ENCODE measurements around the gene MARCHF3. TPM values are rescaled to one million over a fixed set of nuclear protein-coding genes. Genes with fewer than 3 reads are reported as not detected.

MARCHF3 gene
- polyA plus RNA-seq, 2 of the 4 experiments (the other 2 are of a cell fraction): 0.39 to 0.68 TPM

DNA sequence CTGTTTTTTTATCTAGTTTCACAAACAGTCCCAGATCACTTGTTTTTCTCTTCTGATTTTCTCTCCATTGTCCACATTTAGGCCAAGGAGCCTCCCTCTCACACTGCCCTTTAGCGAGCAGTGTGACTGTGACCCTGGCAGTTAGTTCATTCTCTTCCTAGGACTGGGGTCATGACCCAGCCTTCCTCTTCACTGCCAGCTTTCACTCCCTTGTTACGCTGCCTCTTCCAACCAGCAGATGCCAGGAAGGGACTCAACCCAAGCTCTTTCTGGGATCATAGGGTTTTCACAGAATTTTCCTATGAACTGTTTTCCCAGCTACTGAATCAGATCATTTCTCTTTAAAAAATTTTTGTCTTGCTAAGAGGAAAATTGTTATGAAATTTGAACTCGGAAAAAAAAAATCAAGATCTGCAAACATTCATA, 182.5 kb downstream of the MARCHF3 start:
- POLR2A ChIA-PET: no interaction called here
- DNase-seq (ENCODE audit: low read depth in 1 of 2, low spot score in 1 of 2) (no peak), ATAC-seq (peak in 1 of 2 experiments; percentile 19; a peak in 1 of 6 replicates), FAIRE-seq (no peak)
- no peaks in the 10 kb centered on the region for H3K9me3 ChIP-seq
- 84% methylated on average over 3 of the region's 3 CpGs for WGBS (ENCODE audit: missing lambda C conversion rate)
- CTCF ChIA-PET: interaction anchor here (1.5 kb wide), 1 partner anchor 10 kb away, joined by 3 read pairs; no protein-coding TSS in a partner anchor
- H3K4me1 ChIP-seq: peaks cover 5% of the 10 kb centered on the region; the same call in 1 of the 3 replicates
- H3K27ac ChIP-seq: no peak overlapping the region
- no peak overlapping the region for H3K4me2 ChIP-seq
- H3K4me3 ChIP-seq: no peak overlapping the region
- TF ChIP-seq MAZ (IDR thresholded peaks at IDR 0.05; ENCODE audit: borderline replicate concordance, low read depth, low read length) (no peak), CBX8 (IDR thresholded peaks at IDR 0.05) (no peak), BHLHE40 (IDR thresholded peaks at IDR 0.05; ENCODE audit: low read depth, low read length) (no peak), SMC3 (IDR thresholded peaks at IDR 0.05) (no peak), PHF8 (IDR thresholded peaks at IDR 0.05; ENCODE audit: borderline replicate concordance, low read depth) (no peak), ZSCAN20 (CRISPR knock-in tag; IDR thresholded peaks at IDR 0.05) (no peak), ZC3H11A (IDR thresholded peaks at IDR 0.05) (no peak), JUN (IDR thresholded peaks at IDR 0.05) (no peak), MAFK (IDR thresholded peaks at IDR 0.05; ENCODE audit: partially characterized antibody) (no peak), NPAS2 (CRISPR knock-in tag; IDR thresholded peaks at IDR 0.05; ENCODE audit: borderline replicate concordance) (no peak), SREBF2 (IDR thresholded peaks at IDR 0.05) (no peak), EP300 (IDR thresholded peaks at IDR 0.05) (no peak), CHD4 (IDR thresholded peaks at IDR 0.05; ENCODE audit: borderline replicate concordance) (no peak), HOXB5 (CRISPR knock-in tag; IDR thresholded peaks at IDR 0.05) (no peak), ZNF302 (CRISPR knock-in tag; IDR thresholded peaks at IDR 0.05) (no peak), FOXS1 (CRISPR knock-in tag; IDR thresholded peaks at IDR 0.05) (no peak)
- TF ChIP-seq, protein P1, sequence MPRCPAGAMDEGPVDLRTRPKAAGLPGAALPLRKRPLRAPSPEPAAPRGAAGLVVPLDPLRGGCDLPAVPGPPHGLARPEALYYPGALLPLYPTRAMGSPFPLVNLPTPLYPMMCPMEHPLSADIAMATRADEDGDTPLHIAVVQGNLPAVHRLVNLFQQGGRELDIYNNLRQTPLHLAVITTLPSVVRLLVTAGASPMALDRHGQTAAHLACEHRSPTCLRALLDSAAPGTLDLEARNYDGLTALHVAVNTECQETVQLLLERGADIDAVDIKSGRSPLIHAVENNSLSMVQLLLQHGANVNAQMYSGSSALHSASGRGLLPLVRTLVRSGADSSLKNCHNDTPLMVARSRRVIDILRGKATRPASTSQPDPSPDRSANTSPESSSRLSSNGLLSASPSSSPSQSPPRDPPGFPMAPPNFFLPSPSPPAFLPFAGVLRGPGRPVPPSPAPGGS (IDR thresholded peaks at IDR 0.05): no peak
- TF ChIP-seq, protein P2, sequence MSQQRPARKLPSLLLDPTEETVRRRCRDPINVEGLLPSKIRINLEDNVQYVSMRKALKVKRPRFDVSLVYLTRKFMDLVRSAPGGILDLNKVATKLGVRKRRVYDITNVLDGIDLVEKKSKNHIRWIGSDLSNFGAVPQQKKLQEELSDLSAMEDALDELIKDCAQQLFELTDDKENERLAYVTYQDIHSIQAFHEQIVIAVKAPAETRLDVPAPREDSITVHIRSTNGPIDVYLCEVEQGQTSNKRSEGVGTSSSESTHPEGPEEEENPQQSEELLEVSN (IDR thresholded peaks at IDR 0.05; ENCODE audit: borderline replicate concordance, low read depth): no peak
- TF ChIP-seq, protein P3, sequence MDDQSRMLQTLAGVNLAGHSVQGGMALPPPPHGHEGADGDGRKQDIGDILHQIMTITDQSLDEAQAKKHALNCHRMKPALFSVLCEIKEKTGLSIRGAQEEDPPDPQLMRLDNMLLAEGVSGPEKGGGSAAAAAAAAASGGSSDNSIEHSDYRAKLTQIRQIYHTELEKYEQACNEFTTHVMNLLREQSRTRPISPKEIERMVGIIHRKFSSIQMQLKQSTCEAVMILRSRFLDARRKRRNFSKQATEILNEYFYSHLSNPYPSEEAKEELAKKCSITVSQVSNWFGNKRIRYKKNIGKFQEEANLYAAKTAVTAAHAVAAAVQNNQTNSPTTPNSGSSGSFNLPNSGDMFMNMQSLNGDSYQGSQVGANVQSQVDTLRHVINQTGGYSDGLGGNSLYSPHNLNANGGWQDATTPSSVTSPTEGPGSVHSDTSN (IDR thresholded peaks at IDR 0.05): no peak

DNA sequence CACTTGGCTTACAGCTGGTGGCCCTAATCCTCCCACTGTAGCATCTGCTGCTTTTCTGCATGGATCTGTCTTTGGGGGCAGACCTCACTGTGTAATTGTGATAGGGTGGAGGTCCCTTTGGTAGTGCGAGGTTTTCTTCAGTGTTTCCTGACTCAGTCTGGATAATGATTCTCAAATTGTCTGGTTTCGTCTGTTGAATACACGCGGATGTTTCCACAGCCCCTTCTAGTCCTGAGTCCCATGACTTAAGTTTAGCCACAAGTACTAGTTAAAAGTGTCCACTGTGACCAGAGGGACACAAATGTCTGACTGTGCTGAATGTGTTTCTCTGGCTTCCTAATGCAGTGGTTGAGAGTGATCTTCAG, 182.9 kb downstream of the MARCHF3 start:
- DNase-seq (ENCODE audit: low read depth in 1 of 2, low spot score in 1 of 2) (no peak), ATAC-seq (peak in 1 of 2 experiments; percentile 33; a peak in 1 of 6 replicates), FAIRE-seq (no peak)
- CTCF ChIA-PET: no interaction called here
- Histone ChIP-seq H3K27ac (no peak overlapping the region), H3K4me3 (no peak overlapping the region), H3K4me1 (peaks cover 5% of the 10 kb centered on the region; the same call in 1 of the 3 replicates), H3K9me3 (no peaks in the 10 kb centered on the region), H3K4me2 (no peak overlapping the region)
- WGBS (ENCODE audit: missing lambda C conversion rate): 100% methylated on average over 4 of the region's 4 CpGs
- TF ChIP-seq POLR2AphosphoS2 (conservative IDR thresholded peaks at IDR 0.05; ENCODE audit: low read length) (no peak), CHD4 (IDR thresholded peaks at IDR 0.05; ENCODE audit: borderline replicate concordance) (no peak), FOSB (CRISPR knock-in tag; IDR thresholded peaks at IDR 0.05) (no peak), ESRRA (IDR thresholded peaks at IDR 0.05; ENCODE audit: borderline replicate concordance, low read length) (no peak), FOSL2 (IDR thresholded peaks at IDR 0.05) (no peak), FOSL2 (CRISPR knock-in tag; IDR thresholded peaks at IDR 0.05) (no peak), BHLHE40 (IDR thresholded peaks at IDR 0.05; ENCODE audit: low read depth, low read length) (no peak), MAZ (IDR thresholded peaks at IDR 0.05; ENCODE audit: borderline replicate concordance, low read depth, low read length) (no peak), JUN (IDR thresholded peaks at IDR 0.05) (no peak), PHF8 (IDR thresholded peaks at IDR 0.05; ENCODE audit: borderline replicate concordance, low read depth) (no peak)
- TF ChIP-seq, protein P4, sequence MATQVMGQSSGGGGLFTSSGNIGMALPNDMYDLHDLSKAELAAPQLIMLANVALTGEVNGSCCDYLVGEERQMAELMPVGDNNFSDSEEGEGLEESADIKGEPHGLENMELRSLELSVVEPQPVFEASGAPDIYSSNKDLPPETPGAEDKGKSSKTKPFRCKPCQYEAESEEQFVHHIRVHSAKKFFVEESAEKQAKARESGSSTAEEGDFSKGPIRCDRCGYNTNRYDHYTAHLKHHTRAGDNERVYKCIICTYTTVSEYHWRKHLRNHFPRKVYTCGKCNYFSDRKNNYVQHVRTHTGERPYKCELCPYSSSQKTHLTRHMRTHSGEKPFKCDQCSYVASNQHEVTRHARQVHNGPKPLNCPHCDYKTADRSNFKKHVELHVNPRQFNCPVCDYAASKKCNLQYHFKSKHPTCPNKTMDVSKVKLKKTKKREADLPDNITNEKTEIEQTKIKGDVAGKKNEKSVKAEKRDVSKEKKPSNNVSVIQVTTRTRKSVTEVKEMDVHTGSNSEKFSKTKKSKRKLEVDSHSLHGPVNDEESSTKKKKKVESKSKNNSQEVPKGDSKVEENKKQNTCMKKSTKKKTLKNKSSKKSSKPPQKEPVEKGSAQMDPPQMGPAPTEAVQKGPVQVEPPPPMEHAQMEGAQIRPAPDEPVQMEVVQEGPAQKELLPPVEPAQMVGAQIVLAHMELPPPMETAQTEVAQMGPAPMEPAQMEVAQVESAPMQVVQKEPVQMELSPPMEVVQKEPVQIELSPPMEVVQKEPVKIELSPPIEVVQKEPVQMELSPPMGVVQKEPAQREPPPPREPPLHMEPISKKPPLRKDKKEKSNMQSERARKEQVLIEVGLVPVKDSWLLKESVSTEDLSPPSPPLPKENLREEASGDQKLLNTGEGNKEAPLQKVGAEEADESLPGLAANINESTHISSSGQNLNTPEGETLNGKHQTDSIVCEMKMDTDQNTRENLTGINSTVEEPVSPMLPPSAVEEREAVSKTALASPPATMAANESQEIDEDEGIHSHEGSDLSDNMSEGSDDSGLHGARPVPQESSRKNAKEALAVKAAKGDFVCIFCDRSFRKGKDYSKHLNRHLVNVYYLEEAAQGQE (IDR thresholded peaks at IDR 0.05): no peak
- TF ChIP-seq, protein P2 (IDR thresholded peaks at IDR 0.05; ENCODE audit: borderline replicate concordance, low read depth): no peak
- TF ChIP-seq, protein P3 (IDR thresholded peaks at IDR 0.05): no peak
- TF ChIP-seq, protein P5, sequence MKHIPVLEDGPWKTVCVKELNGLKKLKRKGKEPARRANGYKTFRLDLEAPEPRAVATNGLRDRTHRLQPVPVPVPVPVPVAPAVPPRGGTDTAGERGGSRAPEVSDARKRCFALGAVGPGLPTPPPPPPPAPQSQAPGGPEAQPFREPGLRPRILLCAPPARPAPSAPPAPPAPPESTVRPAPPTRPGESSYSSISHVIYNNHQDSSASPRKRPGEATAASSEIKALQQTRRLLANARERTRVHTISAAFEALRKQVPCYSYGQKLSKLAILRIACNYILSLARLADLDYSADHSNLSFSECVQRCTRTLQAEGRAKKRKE (CRISPR knock-in tag; IDR thresholded peaks at IDR 0.05; ENCODE audit: low read depth): no peak
- POLR2A ChIA-PET: no interaction called here

Measured in A549 (cell line).